ENCODE results near the gene PDGFB. TPM values are rescaled to one million over a fixed set of nuclear protein-coding genes. Genes with fewer than 3 reads are reported as not detected.

Gene PDGFB
- total and polyA plus RNA-seq, 7 donors, result 5.2 to 16.4 (median 10.1) TPM

GRCh38 chr22:39241794-39242594 lies 2.8 kb downstream of the PDGFB start:
- Histone ChIP-seq H3K9me3 (no peaks in the 10 kb centered on the region), H3K4me3 (peak overlapping the region; percentile 73), H3K27me3 (ENCODE audit: insufficient read depth in 3 of 3, low read length in 2 of 3) (no peaks in the 10 kb centered on the region), H3K36me3 (ENCODE audit: insufficient read depth in 1 of 2, low read depth in 1 of 2) (no peaks in the 10 kb centered on the region), H3K4me1 (peaks cover 61% of the 10 kb centered on the region), H3K27ac (peak overlapping the region; percentile 87)
- intact Hi-C loops (cut with DNase I), result loop anchor here in 1 of 2 donors (5.0 kb wide), 2 partner anchors 35 to 70 kb away; no protein-coding TSS in a partner anchor
- ATAC-seq (no peak), DNase-seq (no peak)
- WGBS, 3 donors, result 18 to 24% (median 21%) methylated on average over 31 to 90 of the region's 92 CpGs
- TF ChIP-seq CTCF (IDR thresholded peaks at IDR 0.05), result no peak

- ATAC-seq (peak; percentile 20 to 53 (median 44)), DNase-seq (peak; percentile 70 to 82)
- peaks cover 62% of the 10 kb centered on the region for H3K4me1 ChIP-seq
- H3K4me3 ChIP-seq, result peak overlapping the region; percentile 73
- intact Hi-C loops (cut with DNase I), result loop anchor here in 1 of 2 donors (5.0 kb wide), 2 partner anchors 36 to 71 kb away; no protein-coding TSS in a partner anchor
- WGBS, 3 donors, result 21 to 31% (median 21%) methylated on average over 26 to 27 of the region's 27 CpGs
- no peaks in the 10 kb centered on the region for H3K36me3 ChIP-seq (ENCODE audit: insufficient read depth in 1 of 2, low read depth in 1 of 2)
- peak overlapping the region; percentile 87 for H3K27ac ChIP-seq
- no peaks in the 10 kb centered on the region for H3K9me3 ChIP-seq
- TF ChIP-seq CTCF (IDR thresholded peaks at IDR 0.05), result no peak
- H3K27me3 ChIP-seq (ENCODE audit: insufficient read depth in 3 of 3, low read length in 2 of 3), result no peaks in the 10 kb centered on the region
Observed at GRCh38 chr22:39240831-39241793, 3.7 kb downstream of the PDGFB start.

DNA sequence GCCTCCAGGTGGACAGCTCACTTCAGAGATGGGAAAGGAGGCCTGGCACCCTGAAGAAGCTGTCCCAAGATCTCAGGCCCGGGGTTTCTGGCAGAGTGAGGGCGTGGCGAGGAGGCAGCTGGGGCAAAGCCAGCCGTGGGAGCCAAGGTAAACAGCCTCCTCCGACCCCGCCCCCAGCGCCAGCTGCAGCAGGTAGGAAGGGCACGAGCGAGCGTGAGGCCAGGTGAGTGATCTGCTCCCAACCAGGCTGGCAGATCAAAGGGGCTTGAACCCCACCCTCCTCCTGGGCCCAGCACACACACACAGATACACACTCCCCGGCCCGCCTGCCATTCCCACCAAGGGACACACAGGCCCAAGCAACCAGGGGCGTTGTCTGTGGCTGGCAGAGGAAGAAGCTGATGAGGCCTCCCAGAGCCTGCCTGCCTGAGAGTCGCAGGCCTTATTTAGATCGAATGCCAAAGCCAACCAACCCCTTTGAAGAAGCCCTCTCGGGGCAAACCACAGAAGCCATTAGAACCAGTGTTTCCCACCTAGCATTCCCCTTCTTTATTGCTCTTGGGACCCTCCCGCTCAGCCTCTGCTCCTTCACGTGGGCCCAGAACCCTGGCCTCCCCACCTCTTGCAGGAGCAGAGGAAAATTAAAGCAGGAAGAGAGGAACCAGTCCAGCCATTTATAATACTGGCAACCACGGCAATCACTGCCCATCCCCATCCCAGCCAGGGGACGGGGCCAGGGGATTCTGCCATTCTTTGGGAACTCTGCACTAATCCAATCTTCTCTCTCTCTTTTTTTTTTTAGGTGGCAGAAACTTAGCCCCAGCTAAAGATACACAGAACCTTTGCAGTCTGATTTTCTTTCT lies 5.0 kb downstream of the PDGFB start:
- intact Hi-C loops (cut with DNase I), result loop anchor here (5.0 kb wide), 2 partner anchors 38 to 73 kb away; no protein-coding TSS in a partner anchor
- Histone ChIP-seq H3K4me1 (peaks cover 75% of the 10 kb centered on the region), H3K4me3 (peak overlapping the region; percentile 73), H3K27ac (peak overlapping the region; percentile 87), H3K36me3 (ENCODE audit: insufficient read depth in 1 of 2, low read depth in 1 of 2) (no peaks in the 10 kb centered on the region), H3K9me3 (no peaks in the 10 kb centered on the region), H3K27me3 (ENCODE audit: insufficient read depth in 3 of 3, low read length in 2 of 3) (no peaks in the 10 kb centered on the region)
- 30 to 42% (median 33%) methylated on average over 20 of the region's 20 CpGs for WGBS, 3 donors
- ATAC-seq (no peak), DNase-seq (peak in 1 of 2 donors; percentile 30)
- no peak for TF ChIP-seq CTCF (IDR thresholded peaks at IDR 0.05)

- DNase-seq (no peak), ATAC-seq (no peak)
- H3K9me3 ChIP-seq, result no peaks in the 10 kb centered on the region
- TF ChIP-seq CTCF (IDR thresholded peaks at IDR 0.05), result no peak
- H3K4me1 ChIP-seq, result peaks cover 83% of the 10 kb centered on the region
- 42 to 56% (median 50%) methylated on average over 12 of the region's 12 CpGs for WGBS, 3 donors
- no peaks in the 10 kb centered on the region for H3K27me3 ChIP-seq (ENCODE audit: insufficient read depth in 3 of 3, low read length in 2 of 3)
- intact Hi-C loops (cut with DNase I), result loop anchor here in 1 of 2 donors (5.0 kb wide), 1 partner anchor 73 kb away; no protein-coding TSS in a partner anchor
- peak overlapping the region; percentile 87 for H3K27ac ChIP-seq
- H3K36me3 ChIP-seq (ENCODE audit: insufficient read depth in 1 of 2, low read depth in 1 of 2), result no peaks in the 10 kb centered on the region
- no peak overlapping the region for H3K4me3 ChIP-seq
Observed at GRCh38 chr22:39238966-39239505, 5.7 kb downstream of the PDGFB start.

All from psoas muscle (tissue), 8 donors.